Suprapubic skin (tissue), 4 donors: Measurements from ENCODE around the gene S100P.

Experiments
- CTCF ChIP-seq, 2 donors: fragments of 200-600 bp in 1 of 2; fragments of 450-650 bp in 1 of 2; sonication (generic) in 1 of 2; IDR thresholded peaks; one replicate each; pipeline ENCODE4 v1.5.1; 2016 to 2019; ENCODE audit warnings: antibody characterized with exemption in 2 of 2, mild to moderate bottlenecking in 1 of 2, moderate library complexity in 1 of 2
- EP300 ChIP-seq: sonication (generic); formaldehyde crosslinking; IDR thresholded peaks from one replicate; pipeline ENCODE4 v1.6.1; 2017; ENCODE audit warnings: antibody characterized with exemption
- POLR2A ChIP-seq, 2 donors: fragments of 450-650 bp; IDR thresholded peaks; one replicate each; pipeline ENCODE4 v1.6.1; 2017; ENCODE audit warnings: antibody characterized with exemption in 2 of 2, mild to moderate bottlenecking in 2 of 2, moderate library complexity in 2 of 2
- POLR2AphosphoS5 ChIP-seq, 3 donors: sonication (generic); formaldehyde crosslinking; IDR thresholded peaks; one replicate each; pipeline ENCODE4 v1.6.1; 2017; ENCODE audit warnings: antibody characterized with exemption in 3 of 3

GRCh38 chr4:6694177-6694901 lies 661 bp downstream of the S100P start:
- TF ChIP-seq POLR2A (IDR thresholded peaks at IDR 0.05): no peak
- no peak for TF ChIP-seq CTCF (IDR thresholded peaks at IDR 0.05)
- no peak for TF ChIP-seq EP300
- no peak for TF ChIP-seq POLR2AphosphoS5 (IDR thresholded peaks at IDR 0.05)
